Mucosa of stomach (tissue), 1 donor: ENCODE measurements around the gene MTNR1B.

Experiments used
- H3K27me3 ChIP-seq: one replicate; pipeline ENCODE4 v1.7.0; 2013; ENCODE audit warnings: mild to moderate bottlenecking, low read length; ENCODE audit not compliant: control insufficient read depth, insufficient read depth
- H3K36me3 ChIP-seq: one replicate; pipeline ENCODE4 v1.7.0; 2013; ENCODE audit warnings: low read length; ENCODE audit not compliant: control insufficient read depth, insufficient read depth
- H3K4me1 ChIP-seq: one replicate; pipeline ENCODE4 v1.7.0; 2013; ENCODE audit warnings: mild to moderate bottlenecking, low read length; ENCODE audit not compliant: control insufficient read depth, insufficient read depth
- H3K4me3 ChIP-seq: one replicate; pipeline ENCODE4 v1.7.0; 2013; ENCODE audit warnings: low read length
- H3K9ac ChIP-seq: one replicate; pipeline ENCODE4 v1.7.0; 2013; ENCODE audit warnings: mild to moderate bottlenecking, low read length, moderate library complexity
- H3K9me3 ChIP-seq: one replicate; pipeline ENCODE4 v1.7.0; 2013; ENCODE audit warnings: mild to moderate bottlenecking, low read length, moderate library complexity; ENCODE audit not compliant: control insufficient read depth
- donor health status: Pancreatic carcinoma.

The MTNR1B gene

DNA sequence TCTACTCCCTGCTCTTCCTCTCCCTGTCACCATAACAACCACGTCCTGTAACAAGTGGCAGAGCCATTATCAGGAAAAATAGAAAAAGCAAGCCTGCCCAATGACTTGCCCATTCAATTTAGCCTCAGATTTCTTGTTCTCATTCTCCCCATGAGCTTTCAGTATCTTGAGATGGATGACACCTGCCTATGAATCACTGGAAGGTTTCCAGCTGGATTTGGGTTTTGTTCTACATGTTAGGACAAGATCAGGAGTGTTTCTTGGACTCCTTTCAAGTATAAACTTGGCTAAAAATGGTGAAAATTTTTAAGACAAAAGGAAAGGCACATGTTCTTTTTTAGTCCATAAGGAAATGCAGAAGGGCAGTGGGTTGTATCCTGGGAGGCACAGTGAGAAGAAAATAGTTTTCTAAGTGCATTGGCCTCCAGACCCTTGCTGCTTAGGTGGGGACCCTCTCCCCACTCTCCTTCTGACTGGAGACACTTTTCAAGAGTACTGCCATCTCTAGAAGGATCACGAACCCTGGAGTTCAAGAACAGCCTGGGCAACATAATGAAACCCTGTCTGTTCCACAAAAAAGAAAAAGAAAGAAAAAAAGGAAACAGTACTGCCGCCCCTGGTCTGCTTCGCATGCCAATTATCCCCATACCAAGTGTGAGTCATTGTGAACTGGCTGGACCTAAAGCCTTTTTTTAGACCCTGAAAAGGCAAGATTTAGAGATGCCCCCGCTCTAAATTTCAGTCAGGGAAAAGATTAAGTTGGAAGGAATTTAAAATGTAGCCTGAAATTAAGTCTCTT lies 51.0 kb downstream of the MTNR1B start:
- H3K36me3 ChIP-seq, result no peaks in the 10 kb centered on the region
- no peaks in the 10 kb centered on the region for H3K27me3 ChIP-seq
- H3K9me3 ChIP-seq, result no peaks in the 10 kb centered on the region
- H3K4me3 ChIP-seq, result no peak overlapping the region
- H3K4me1 ChIP-seq, result no peaks in the 10 kb centered on the region
- no peak overlapping the region for H3K9ac ChIP-seq

DNA sequence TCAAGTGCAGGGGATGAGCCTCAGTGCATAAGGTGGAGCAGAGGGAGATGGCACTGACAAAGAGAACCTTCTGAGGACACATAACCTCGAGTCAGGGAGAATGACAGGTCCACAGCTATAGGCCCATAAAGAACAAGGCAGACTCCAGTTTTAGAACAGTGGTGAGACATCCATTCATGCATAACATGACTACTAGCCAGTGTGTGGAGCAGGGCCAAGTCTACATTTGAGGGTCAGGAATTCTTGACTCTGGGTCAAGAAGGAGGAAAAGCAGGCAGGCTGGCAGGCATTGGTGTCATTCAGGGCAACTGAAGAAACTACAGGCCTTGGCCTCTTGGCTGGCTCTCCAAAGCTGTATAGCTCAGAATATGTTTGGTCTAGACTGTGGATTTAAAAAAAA lies 54.9 kb downstream of the MTNR1B start:
- Histone ChIP-seq H3K27me3 (no peaks in the 10 kb centered on the region), H3K36me3 (no peaks in the 10 kb centered on the region), H3K4me3 (no peak overlapping the region), H3K9me3 (no peaks in the 10 kb centered on the region), H3K9ac (no peak overlapping the region), H3K4me1 (peaks cover 2% of the 10 kb centered on the region)

DNA sequence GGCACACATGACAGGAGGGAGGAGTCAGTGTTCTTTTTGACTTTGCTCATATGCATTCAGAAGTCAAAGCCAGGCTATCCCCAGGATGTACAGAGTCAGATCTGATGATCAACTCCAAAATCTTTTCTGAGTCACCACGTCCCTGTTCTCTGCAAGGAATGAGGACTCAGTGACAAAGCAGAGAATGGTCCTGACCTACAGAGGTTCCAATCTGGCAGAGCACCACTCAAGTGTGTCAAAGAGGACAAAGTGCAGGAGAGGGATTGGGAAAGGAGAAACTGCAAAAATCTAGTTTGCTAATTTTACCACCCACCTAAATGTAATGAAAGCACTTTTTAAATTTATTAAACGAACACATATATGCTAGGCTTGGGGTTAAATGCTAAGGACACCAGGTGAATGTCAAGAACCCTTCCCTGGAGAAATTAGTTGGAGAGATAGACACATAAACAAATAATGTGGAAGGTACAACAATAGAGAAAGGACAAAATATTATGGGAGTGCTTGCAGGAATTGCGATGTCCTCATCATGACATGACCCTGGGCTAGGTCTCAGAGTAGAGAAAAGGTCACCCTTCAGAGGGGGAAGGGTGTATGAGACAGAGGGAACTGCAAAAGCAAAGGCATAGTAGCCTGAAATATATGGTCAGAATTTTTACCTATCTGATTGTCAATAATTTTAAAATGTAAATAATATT lies 56.3 kb downstream of the MTNR1B start:
- Histone ChIP-seq H3K9me3 (no peaks in the 10 kb centered on the region), H3K4me1 (peaks cover 3% of the 10 kb centered on the region), H3K4me3 (no peak overlapping the region), H3K9ac (no peak overlapping the region), H3K36me3 (no peaks in the 10 kb centered on the region), H3K27me3 (no peaks in the 10 kb centered on the region)

DNA sequence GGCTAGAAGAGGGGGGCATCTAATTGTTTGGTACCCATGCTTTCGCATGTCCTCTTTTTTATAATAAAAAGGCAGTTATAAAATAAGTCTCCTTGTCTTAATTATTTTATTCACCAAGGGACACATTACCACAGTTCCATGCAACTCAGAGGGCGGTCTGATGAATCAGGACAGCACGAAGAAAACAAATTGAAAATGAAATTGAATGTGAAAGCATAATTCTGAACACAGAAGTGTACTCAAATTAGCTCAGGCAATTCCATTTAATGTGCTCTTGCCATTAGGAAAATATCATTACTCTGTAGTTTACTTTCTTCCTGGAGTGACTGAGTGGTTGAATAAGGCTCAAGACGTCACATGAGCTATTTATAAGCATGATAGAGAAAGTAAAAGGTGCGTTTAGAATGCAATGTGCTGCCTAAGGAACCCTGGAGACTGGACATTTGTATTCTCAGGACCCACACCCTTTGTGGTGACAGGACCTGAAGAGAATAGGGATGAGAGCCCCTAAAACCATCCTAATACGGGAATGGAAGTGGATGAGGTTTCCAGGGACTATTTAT lies 59.6 kb downstream of the MTNR1B start:
- H3K9ac ChIP-seq, result no peak overlapping the region
- no peaks in the 10 kb centered on the region for H3K36me3 ChIP-seq
- H3K9me3 ChIP-seq, result no peaks in the 10 kb centered on the region
- H3K4me1 ChIP-seq, result peaks cover 3% of the 10 kb centered on the region
- no peaks in the 10 kb centered on the region for H3K27me3 ChIP-seq
- H3K4me3 ChIP-seq, result no peak overlapping the region

DNA sequence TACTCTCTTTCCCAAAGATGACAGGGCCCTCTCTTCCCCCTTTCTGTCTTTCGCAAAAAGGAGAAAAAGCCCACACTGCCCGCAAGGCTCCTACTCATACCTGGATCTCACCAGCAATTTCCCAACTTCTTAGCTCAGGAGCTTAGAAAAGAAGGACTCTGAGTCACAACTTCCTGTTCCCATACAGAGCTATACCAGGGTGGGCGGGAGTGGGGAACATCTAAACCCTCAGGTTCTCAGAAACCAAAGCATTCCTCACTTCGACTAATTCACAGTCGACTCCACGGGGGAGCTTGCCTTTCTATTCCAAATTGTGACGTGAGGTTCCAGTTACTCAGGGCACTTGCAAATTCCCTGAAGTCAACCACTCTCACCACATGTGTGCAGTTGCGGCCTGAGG lies 61.9 kb downstream of the MTNR1B start:
- Histone ChIP-seq H3K9me3 (no peaks in the 10 kb centered on the region), H3K4me1 (peaks cover 3% of the 10 kb centered on the region), H3K9ac (no peak overlapping the region), H3K27me3 (no peaks in the 10 kb centered on the region), H3K4me3 (no peak overlapping the region), H3K36me3 (no peaks in the 10 kb centered on the region)
